AG10803 (cell line): ENCODE results near the gene CYB5D1.

ENCODE experiments used
- DNase-seq: peaks from one replicate; pipeline ENCODE4 v3.0.0; 2010; ENCODE audit warnings: low read depth
- H3K4me3 ChIP-seq: 2 replicates; pipeline ENCODE4 v1.5.1; 2011; ENCODE audit warnings: mild to moderate bottlenecking, low read length, control low read depth
- TF ChIP-seq, protein P1 (sequence below): conservative IDR thresholded peaks from 2 replicates; pipeline ENCODE4 v1.5.1; 2011; ENCODE audit warnings: mild to moderate bottlenecking, low read length, control low read depth, inconsistent platforms

CYB5D1 gene

DNA sequence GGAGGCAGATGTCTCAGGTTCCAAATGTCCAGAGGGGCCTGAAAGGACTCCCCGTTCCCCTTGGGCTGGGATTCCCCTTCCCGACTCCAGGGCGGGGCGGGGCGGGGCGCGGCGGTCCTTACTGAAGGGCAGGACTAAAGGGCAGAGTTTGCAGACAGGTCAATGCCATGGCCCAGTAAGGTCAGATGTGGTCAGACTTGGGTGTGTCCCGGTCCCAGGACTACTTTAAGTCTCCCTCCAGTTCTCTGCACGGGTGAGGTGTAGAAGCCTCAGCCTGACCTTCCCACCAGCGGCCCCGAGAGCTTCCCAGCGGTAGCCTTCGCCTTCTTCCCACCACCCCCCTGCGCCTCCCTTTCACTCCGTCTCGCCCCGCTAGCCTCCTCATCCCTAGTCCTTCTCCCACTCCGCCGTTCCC lies 23.3 kb upstream of the CYB5D1 start:
- no peak for DNase-seq
- TF ChIP-seq, protein P1, sequence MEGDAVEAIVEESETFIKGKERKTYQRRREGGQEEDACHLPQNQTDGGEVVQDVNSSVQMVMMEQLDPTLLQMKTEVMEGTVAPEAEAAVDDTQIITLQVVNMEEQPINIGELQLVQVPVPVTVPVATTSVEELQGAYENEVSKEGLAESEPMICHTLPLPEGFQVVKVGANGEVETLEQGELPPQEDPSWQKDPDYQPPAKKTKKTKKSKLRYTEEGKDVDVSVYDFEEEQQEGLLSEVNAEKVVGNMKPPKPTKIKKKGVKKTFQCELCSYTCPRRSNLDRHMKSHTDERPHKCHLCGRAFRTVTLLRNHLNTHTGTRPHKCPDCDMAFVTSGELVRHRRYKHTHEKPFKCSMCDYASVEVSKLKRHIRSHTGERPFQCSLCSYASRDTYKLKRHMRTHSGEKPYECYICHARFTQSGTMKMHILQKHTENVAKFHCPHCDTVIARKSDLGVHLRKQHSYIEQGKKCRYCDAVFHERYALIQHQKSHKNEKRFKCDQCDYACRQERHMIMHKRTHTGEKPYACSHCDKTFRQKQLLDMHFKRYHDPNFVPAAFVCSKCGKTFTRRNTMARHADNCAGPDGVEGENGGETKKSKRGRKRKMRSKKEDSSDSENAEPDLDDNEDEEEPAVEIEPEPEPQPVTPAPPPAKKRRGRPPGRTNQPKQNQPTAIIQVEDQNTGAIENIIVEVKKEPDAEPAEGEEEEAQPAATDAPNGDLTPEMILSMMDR, result no peak
- peak overlapping the region; percentile 90 for H3K4me3 ChIP-seq

- TF ChIP-seq, protein P1, result peak; percentile 71
- peak overlapping the region; percentile 90 for H3K4me3 ChIP-seq
- peak; percentile 99 for DNase-seq
These were observed 22.6 kb upstream of the CYB5D1 start for GRCh38 chr17:7834957-7835813.

DNA sequence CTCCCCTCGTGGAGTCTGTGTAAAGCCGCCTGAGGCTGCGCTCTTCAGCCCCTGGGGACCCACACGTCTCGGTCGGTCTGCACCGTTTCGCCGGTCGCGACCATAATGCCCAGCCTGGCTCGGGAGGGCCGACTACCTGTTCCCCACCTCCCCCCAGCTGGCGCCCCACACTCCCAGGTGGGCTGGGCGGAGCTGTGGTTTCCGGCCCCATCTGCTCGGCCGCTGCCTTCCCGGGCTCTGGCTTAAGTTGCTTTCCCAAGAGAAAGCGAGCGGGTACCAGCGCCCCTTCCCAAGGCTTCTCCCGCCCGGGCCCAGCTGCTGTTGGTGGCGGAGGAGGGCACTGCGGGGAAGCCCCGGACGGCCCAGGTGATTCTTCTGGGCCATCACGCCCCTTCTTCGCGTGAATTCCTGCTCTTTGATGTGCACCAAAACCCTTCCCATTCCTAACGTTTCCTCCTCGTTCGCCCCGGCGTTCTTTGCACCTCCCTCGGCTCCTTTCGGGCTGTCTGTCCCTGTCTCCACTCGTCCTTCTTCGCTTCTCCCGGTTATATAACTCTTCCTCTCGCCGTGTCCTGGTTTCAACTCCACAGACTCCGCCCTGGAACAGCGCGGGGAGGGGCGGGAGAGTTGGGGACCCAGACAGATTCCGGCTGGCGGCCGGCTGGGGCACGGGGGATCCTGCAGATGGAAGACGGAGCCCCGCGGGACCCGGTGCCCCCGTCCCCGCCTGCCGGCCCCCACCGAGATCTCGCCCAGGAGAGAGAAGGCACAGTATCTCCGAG lies 21.8 kb upstream of the CYB5D1 start:
- peak; percentile 70 for DNase-seq
- H3K4me3 ChIP-seq, result peak overlapping the region; percentile 90
- TF ChIP-seq, protein P1, result no peak

DNA sequence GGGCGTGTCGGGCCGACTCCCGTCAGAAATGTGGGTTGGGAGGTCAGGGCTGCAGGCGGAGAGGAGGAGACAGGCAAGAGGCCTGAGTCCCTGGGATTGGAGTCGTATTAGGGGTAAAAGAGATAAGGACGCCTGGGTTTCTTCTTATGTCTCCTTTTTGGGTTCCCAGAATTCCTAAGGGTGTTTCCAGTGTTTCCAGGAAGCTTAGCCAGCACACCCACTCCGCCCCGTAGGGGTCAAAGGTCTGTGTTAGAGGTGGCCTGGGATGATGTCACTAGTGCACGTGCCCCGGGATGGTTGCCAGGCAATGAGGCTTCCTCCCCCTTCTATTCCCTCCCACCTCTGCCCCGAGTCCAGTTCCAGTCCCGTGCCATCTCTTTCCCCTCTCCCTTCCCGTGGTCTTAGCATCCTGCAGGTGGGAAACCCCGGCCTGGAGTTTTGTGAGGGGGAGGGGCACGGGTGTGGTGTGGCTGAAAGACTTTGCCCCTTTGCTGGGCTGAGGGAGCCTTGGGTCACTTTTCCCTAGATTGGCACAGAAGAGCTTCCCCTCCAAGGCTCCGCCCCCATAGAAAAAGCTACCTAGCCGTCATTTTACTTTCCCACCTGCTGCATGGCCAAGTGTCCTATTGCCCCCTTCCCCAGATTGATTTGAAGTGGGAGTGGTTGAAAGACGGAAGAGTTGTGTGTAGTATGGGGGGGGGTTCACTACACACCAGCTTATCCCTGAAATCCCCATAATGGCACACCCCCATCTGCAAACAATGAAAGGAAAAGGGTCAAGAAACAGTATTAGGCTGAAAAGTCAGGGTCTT lies 21.0 kb upstream of the CYB5D1 start:
- DNase-seq, result peak; percentile 88
- TF ChIP-seq, protein P1, result no peak

GRCh38 chr17:7837408-7838088 lies 20.3 kb upstream of the CYB5D1 start:
- DNase-seq, result no peak
- H3K4me3 ChIP-seq, result peak overlapping the region; percentile 90
- TF ChIP-seq, protein P1, result no peak

More for the DNA sequence above, 21.0 kb upstream of the CYB5D1 start:
- peak overlapping the region; percentile 90 for H3K4me3 ChIP-seq
